K562 (cell line): Measurements from ENCODE around the gene SLC29A3. TPM values are rescaled to one million over a fixed set of nuclear protein-coding genes. Genes with fewer than 3 reads are reported as not detected.

Source experiments
- ATAC-seq: fragments of 200-7000 bp; cut with Tn5 transposase; 3 replicates; pipeline ENCODE4 v1.9.1; 2020; ENCODE audit warnings: moderate library complexity
- BruUV-seq: library from RNA; stranded (reverse); fragments of 400-500 nt; replicated peaks from 2 replicates; lab custom pipeline; 2021; lab: Mats Ljungman, UMichigan
- CTCF ChIA-PET: fragments of 300-600 bp; formaldehyde crosslinking; extraction: SDS; loops from one replicate; lab custom pipeline; 2021; ENCODE audit warnings: low intra/inter-chr PET ratio; lab: Yijun Ruan, JAX
- POLR2A ChIA-PET: fragments of 300-600, 350-650 bp; sonication (Branson Sonifier 250); formaldehyde crosslinking; extraction: SDS; loops from one replicate; lab custom pipeline; 2021; ENCODE audit warnings: antibody characterized with exemption, inconsistent platforms; lab: Yijun Ruan, JAX
- DNase-seq, 4 experiments: peaks; one replicate each; pipeline versions ENCODE4 v3.0.0 to v3.0.0-alpha.2; 2011 to 2018; ENCODE audit warnings: low spot score in 3 of 4, mixed read lengths in 3 of 4; ENCODE audit errors: extremely low read depth in 1 of 4
- FAIRE-seq: peaks from 2 replicates; lab custom pipeline; 2011; peaks lifted over from hg19 to GRCh38; lab: Jason Lieb, UNC
- H2AFZ ChIP-seq: 2 replicates; pipeline ENCODE4 v1.6.0; 2011; ENCODE audit warnings: low read depth, low read length, control low read depth, inconsistent platforms
- H3K27ac ChIP-seq: fragments of 200-600 bp; 3 replicates; pipeline ENCODE4 v1.8.0; 2011; ENCODE audit warnings: low read depth, mild to moderate bottlenecking, control low read depth, inconsistent platforms, low read length, moderate library complexity, mixed read lengths; ENCODE audit errors: extremely low read depth
- H3K27me3 ChIP-seq, 2 experiments: fragments of 300-600 bp in 1 of 2; 2 replicates in 1 of 2; 3 replicates in 1 of 2; pipeline versions ENCODE4 v1.6.0 to v1.8.0; 2011; ENCODE audit warnings: inconsistent platforms in 2 of 2, low read length in 2 of 2, mild to moderate bottlenecking in 1 of 2, mixed read lengths in 1 of 2, moderate library complexity in 1 of 2; ENCODE audit not compliant: control insufficient read depth in 2 of 2, insufficient read depth in 2 of 2
- H3K36me3 ChIP-seq: fragments of 300-600 bp; 3 replicates; pipeline ENCODE4 v1.8.0; 2011; ENCODE audit warnings: mild to moderate bottlenecking, low read length, inconsistent platforms; ENCODE audit not compliant: control insufficient read depth, insufficient read depth
- H3K4me1 ChIP-seq, 2 experiments: fragments of 200-600 bp in 1 of 2; replicated peaks in 1 of 2; 2 replicates in 1 of 2; 3 replicates in 1 of 2; pipeline versions ENCODE4 v1.5.1 to v1.8.0; 2011; ENCODE audit warnings: inconsistent platforms in 2 of 2, low read length in 2 of 2, mild to moderate bottlenecking in 1 of 2, mixed read lengths in 1 of 2, moderate library complexity in 1 of 2; ENCODE audit not compliant: control insufficient read depth in 2 of 2, insufficient read depth in 2 of 2
- H3K4me2 ChIP-seq: 2 replicates; pipeline ENCODE4 v1.6.1; 2011; ENCODE audit warnings: low read length, control low read depth, inconsistent platforms, mixed read lengths; ENCODE audit not compliant: insufficient read depth
- H3K4me3 ChIP-seq: fragments of 200-600 bp; sonication (generic), shearing (Covaris generic); 2 replicates; pipeline ENCODE4 v1.5.1; 2016; ENCODE audit warnings: control low read depth, inconsistent platforms
- H3K79me2 ChIP-seq: fragments of 200-600 bp; 3 replicates; pipeline ENCODE4 v1.8.0; 2011; ENCODE audit warnings: low read length, inconsistent platforms; ENCODE audit not compliant: control insufficient read depth, insufficient read depth
- H3K9ac ChIP-seq, 2 experiments: 2 replicates each; pipeline versions ENCODE4 v1.6.0 to v1.6.1; 2011; ENCODE audit warnings: low read depth in 2 of 2, low read length in 2 of 2, control low read depth in 1 of 2, inconsistent platforms in 1 of 2, mild to moderate bottlenecking in 1 of 2, mixed read lengths in 1 of 2; ENCODE audit not compliant: insufficient read depth in 1 of 2
- H3K9me1 ChIP-seq: one replicate; pipeline ENCODE4 v1.6.0; 2011; ENCODE audit warnings: inconsistent platforms, mild to moderate bottlenecking, low read length, moderate library complexity; ENCODE audit not compliant: control insufficient read depth, insufficient read depth
- H3K9me3 ChIP-seq: replicated peaks from 2 replicates; pipeline ENCODE4 v1.5.1; 2011; ENCODE audit warnings: low read depth, low read length, inconsistent platforms; ENCODE audit not compliant: control insufficient read depth, insufficient read depth
- H4K20me1 ChIP-seq: replicated peaks from 2 replicates; pipeline ENCODE4 v1.6.1; 2011; ENCODE audit warnings: low read length, inconsistent platforms, mixed read lengths; ENCODE audit not compliant: control insufficient read depth, insufficient read depth
- ADNP ChIP-seq: fragments of 200-800 bp; sonication (Bioruptor generic); IDR thresholded peaks from 2 replicates; pipeline ENCODE4 v1.6.1; 2016; ENCODE audit warnings: missing genetic modification characterization, missing compliant biosample characterization
- ATF7 ChIP-seq: fragments of 450-650 bp; IDR thresholded peaks from 2 replicates; pipeline ENCODE4 v1.7.1; 2014; ENCODE audit warnings: mild to moderate bottlenecking, moderate library complexity
- BRD9 ChIP-seq: fragments of 450-650 bp; IDR thresholded peaks from 2 replicates; pipeline ENCODE4 v1.6.1; 2018; ENCODE audit warnings: low read depth; ENCODE audit not compliant: partially characterized antibody
- CC2D1A ChIP-seq: fragments of 450-650 bp; IDR thresholded peaks from 2 replicates; pipeline ENCODE4 v1.6.1; 2017; ENCODE audit warnings: mild to moderate bottlenecking
- CTBP1 ChIP-seq: fragments of 450-650 bp; IDR thresholded peaks from 2 replicates; pipeline ENCODE4 v1.6.1; 2016; ENCODE audit warnings: borderline replicate concordance
- GABPB1 ChIP-seq: sonication (generic); formaldehyde crosslinking; IDR thresholded peaks from 2 replicates; pipeline ENCODE4 v1.8.0; 2022; ENCODE audit warnings: mild to moderate bottlenecking, missing genetic modification reagents
- GABPB2 ChIP-seq: fragments of 250-450 bp; sonication (Bioruptor Pico); conservative IDR thresholded peaks from 2 replicates; pipeline ENCODE4 v1.5.1; 2021; ENCODE audit warnings: mild to moderate bottlenecking
- NFXL1 ChIP-seq: fragments of 450-650 bp; formaldehyde crosslinking; IDR thresholded peaks from 2 replicates; pipeline ENCODE4 v1.4.0; 2021; ENCODE audit warnings: mild to moderate bottlenecking
- NR1H2 ChIP-seq: sonication (generic); formaldehyde crosslinking; IDR thresholded peaks from 2 replicates; pipeline ENCODE4 v1.4.0; 2020; ENCODE audit warnings: mild to moderate bottlenecking, missing genetic modification reagents
- PHB ChIP-seq: fragments of 250-450 bp; sonication (Bioruptor Pico); IDR thresholded peaks from 2 replicates; pipeline ENCODE4 v1.5.0; 2021
- RBM15 ChIP-seq: fragments of 200-400 bp; formaldehyde crosslinking; IDR thresholded peaks from 2 replicates; pipeline ENCODE4 v1.6.1; 2018; ENCODE audit warnings: mild to moderate bottlenecking, low read length, moderate library complexity; ENCODE audit not compliant: insufficient read depth
- SRSF1 ChIP-seq: fragments of 200-400 bp; formaldehyde crosslinking; IDR thresholded peaks from 2 replicates; pipeline ENCODE4 v1.6.1; 2017; ENCODE audit warnings: mild to moderate bottlenecking, low read depth, low read length, moderate library complexity
- TARDBP ChIP-seq: fragments of 450-650 bp; IDR thresholded peaks from 2 replicates; pipeline ENCODE4 v1.6.1; 2016
- ZNF584 ChIP-seq: fragments of 200-800 bp; sonication (Bioruptor generic); IDR thresholded peaks from 2 replicates; pipeline ENCODE4 v1.6.1; 2016; ENCODE audit warnings: low read depth, mild to moderate bottlenecking, missing genetic modification characterization, missing compliant biosample characterization
- WGBS: fragments of 100-300 bp; shearing (Covaris generic); methylation state at CpG from one replicate; pipeline ENCODE4 v1.1.6; 2016; ENCODE audit warnings: low coverage, mixed read lengths; ENCODE audit not compliant: insufficient coverage; ENCODE audit errors: missing lambda C conversion rate; 5-methylcytosine and 5-hydroxymethylcytosine counted together
- in situ Hi-C: fragments of 300-500 bp; cut with MboI; formaldehyde crosslinking; loops from 4 replicates; pipeline ENCODE4 v1.15.0; 2018; ENCODE audit warnings: inconsistent platforms, mixed read lengths
- intact Hi-C: fragments of 100-400 bp; cut with micrococcal nuclease; formaldehyde crosslinking; loops from 2 replicates; pipeline ENCODE4 v1.14.2; 2022
- polyA plus RNA-seq, 8 experiments: library from polyadenylated mRNA; depleted of rRNA in 4 of 8; stranded (reverse) in 5 of 8; unstranded in 3 of 8; fragments of >200 nt; fragmentation: Nextera tagmentation in 2 of 8; fragmentation: Illumina TruSeq in 1 of 8; extraction: Ambion mirVana in 2 of 8; extraction: Trizol in 1 of 8; gene quantifications; 2 replicates each; pipeline versions ENCODE4 v1.2.1 to v1.2.3, GENCODE V29; 2011 to 2014; ENCODE audit warnings: inconsistent platforms in 1 of 8, missing spikeins in 1 of 8
- total RNA-seq, 7 experiments: library from RNA; depleted of rRNA in 6 of 7; stranded (reverse); fragments of >200 nt in 6 of 7; fragmentation: Illumina TruSeq in 2 of 7; extraction: Trizol in 2 of 7; gene quantifications; 2 replicates each; pipeline versions ENCODE4 v1.2.1 to v1.2.3, GENCODE V29; 2011 to 2021; ENCODE audit warnings: low replicate concordance in 1 of 7
- TF ChIP-seq, protein P1 (sequence below), 3 experiments: fragments of 200-800 bp in 1 of 3; fragments of 250-450 bp in 1 of 3; fragments of 450-650 bp in 1 of 3; sonication (Bioruptor Pico) in 1 of 3; sonication (Bioruptor generic) in 1 of 3; formaldehyde crosslinking in 1 of 3; IDR thresholded peaks; 2 replicates each; pipeline versions ENCODE4 v1.6.1 to v1.8.0; 2016 to 2022; ENCODE audit warnings: mild to moderate bottlenecking in 2 of 3, missing genetic modification characterization in 2 of 3, missing compliant biosample characterization in 1 of 3, moderate library complexity in 1 of 3

Gene SLC29A3
- total and polyA plus RNA-seq, 9 of the 15 experiments (the other 6 are each of a cell fraction or from before 2014, with no cell fraction given) = 2.1 to 10.7 (median 4.6) TPM

DNA sequence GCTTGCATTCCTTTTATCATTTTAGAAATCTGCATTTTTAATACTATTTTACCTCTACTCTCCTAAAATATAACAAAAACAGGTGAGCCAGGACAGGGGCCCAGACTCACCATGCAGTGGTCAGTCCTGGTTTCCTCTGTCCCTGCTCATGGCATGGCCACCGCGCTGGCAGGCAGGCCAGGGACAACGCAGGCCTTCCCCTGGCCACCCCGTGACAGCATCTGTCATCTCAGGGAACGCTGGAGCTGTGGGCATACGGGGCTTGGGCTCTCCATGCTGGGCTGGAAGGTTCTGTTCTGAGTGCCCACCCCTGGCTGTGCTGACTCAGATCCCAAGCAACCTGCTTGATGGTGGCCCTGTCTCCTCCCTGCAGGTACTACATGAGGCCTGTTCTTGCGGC lies 42.5 kb downstream of the SLC29A3 start:
- Histone ChIP-seq H3K27me3 (no peaks in the 10 kb centered on the region; a peak in 1 of 5 replicates), H2AFZ (no peak overlapping the region), H3K36me3 (peaks cover 8% of the 10 kb centered on the region; the same call in 1 of the 3 replicates), H3K79me2 (no peaks in the 10 kb centered on the region), H3K4me2 (no peak overlapping the region), H3K9me3 (no peaks in the 10 kb centered on the region), H3K4me1 (peaks cover 24 to 26% of the 10 kb centered on the region in 2 experiments), H3K4me3 (no peak overlapping the region), H3K9me1 (no peaks in the 10 kb centered on the region), H3K9ac (no peak overlapping the region; a peak in 1 of 4 replicates), H3K27ac (no peak overlapping the region), H4K20me1 (no peaks in the 10 kb centered on the region)
- 76% methylated on average over 7 of the region's 7 CpGs for WGBS
- no peak for ATAC-seq
- TF ChIP-seq ATF7 (no peak), SRSF1 (no peak), NR1H2 (CRISPR knock-in tag) (no peak), TARDBP (no peak), NFXL1 (CRISPR knock-in tag) (no peak), BRD9 (no peak), CC2D1A (no peak), RBM15 (no peak), PHB (CRISPR knock-in tag) (no peak), CTBP1 (no peak), GABPB2 (CRISPR knock-in tag) (no peak), ZNF584 (CRISPR knock-in tag) (no peak), ADNP (tag) (no peak), GABPB1 (CRISPR knock-in tag) (no peak)
- TF ChIP-seq, protein P1, sequence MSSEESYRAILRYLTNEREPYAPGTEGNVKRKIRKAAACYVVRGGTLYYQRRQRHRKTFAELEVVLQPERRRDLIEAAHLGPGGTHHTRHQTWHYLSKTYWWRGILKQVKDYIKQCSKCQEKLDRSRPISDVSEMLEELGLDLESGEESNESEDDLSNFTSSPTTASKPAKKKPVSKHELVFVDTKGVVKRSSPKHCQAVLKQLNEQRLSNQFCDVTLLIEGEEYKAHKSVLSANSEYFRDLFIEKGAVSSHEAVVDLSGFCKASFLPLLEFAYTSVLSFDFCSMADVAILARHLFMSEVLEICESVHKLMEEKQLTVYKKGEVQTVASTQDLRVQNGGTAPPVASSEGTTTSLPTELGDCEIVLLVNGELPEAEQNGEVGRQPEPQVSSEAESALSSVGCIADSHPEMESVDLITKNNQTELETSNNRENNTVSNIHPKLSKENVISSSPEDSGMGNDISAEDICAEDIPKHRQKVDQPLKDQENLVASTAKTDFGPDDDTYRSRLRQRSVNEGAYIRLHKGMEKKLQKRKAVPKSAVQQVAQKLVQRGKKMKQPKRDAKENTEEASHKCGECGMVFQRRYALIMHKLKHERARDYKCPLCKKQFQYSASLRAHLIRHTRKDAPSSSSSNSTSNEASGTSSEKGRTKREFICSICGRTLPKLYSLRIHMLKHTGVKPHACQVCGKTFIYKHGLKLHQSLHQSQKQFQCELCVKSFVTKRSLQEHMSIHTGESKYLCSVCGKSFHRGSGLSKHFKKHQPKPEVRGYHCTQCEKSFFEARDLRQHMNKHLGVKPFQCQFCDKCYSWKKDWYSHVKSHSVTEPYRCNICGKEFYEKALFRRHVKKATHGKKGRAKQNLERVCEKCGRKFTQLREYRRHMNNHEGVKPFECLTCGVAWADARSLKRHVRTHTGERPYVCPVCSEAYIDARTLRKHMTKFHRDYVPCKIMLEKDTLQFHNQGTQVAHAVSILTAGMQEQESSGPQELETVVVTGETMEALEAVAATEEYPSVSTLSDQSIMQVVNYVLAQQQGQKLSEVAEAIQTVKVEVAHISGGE (CRISPR knock-in tag; IDR thresholded peaks at IDR 0.05) = no peak
- POLR2A ChIA-PET = interaction anchor here (0.6 kb wide), 2 partner anchors 18 to 38 kb away, joined by 3 read pairs; no protein-coding TSS in a partner anchor
- no peak for FAIRE-seq
- intact Hi-C loops = no loop called here
- DNase-seq = no peak
- CTCF ChIA-PET = no interaction called here
- in situ Hi-C loops = no loop called here
- BruUV-seq = no TSS peak
